PFSK-1 (cell line): ENCODE results near the gene ACADM.

Experiments used
- POLR2AphosphoS5 ChIP-seq: IDR thresholded peaks from 2 replicates; pipeline ENCODE4 v1.6.1; 2012; ENCODE audit warnings: low read depth, mild to moderate bottlenecking, control low read depth, low read length, moderate library complexity
- TF ChIP-seq, protein P1 (sequence below), 2 experiments: IDR thresholded peaks; 2 replicates each; pipeline versions ENCODE4 v1.6.1 to v1.8.0; 2011 to 2012; ENCODE audit warnings: low read depth in 2 of 2, low read length in 2 of 2, control low read depth in 1 of 2, inconsistent platforms in 1 of 2, mild to moderate bottlenecking in 1 of 2, moderate library complexity in 1 of 2; ENCODE audit not compliant: insufficient read depth in 1 of 2

DNA sequence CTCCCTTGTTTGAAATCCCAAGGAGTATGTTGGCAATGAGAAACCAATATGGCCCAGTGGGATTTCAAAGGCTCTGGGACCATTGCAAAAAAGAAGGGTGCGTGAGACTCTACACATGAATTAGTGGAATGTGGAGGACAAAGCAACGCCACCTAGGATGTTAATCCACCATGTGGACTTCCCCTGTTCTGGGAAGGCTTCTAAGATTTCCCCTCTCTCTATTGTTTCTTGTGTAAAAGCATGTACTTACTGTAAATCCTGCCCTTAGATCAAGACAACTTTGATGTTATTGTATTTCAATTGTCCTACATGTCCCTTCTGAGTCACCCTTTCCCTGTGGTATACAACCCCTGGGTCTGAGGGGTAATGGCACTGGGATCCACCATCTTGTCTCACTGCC, 4.7 kb upstream of the ACADM start:
- TF ChIP-seq, protein P1, sequence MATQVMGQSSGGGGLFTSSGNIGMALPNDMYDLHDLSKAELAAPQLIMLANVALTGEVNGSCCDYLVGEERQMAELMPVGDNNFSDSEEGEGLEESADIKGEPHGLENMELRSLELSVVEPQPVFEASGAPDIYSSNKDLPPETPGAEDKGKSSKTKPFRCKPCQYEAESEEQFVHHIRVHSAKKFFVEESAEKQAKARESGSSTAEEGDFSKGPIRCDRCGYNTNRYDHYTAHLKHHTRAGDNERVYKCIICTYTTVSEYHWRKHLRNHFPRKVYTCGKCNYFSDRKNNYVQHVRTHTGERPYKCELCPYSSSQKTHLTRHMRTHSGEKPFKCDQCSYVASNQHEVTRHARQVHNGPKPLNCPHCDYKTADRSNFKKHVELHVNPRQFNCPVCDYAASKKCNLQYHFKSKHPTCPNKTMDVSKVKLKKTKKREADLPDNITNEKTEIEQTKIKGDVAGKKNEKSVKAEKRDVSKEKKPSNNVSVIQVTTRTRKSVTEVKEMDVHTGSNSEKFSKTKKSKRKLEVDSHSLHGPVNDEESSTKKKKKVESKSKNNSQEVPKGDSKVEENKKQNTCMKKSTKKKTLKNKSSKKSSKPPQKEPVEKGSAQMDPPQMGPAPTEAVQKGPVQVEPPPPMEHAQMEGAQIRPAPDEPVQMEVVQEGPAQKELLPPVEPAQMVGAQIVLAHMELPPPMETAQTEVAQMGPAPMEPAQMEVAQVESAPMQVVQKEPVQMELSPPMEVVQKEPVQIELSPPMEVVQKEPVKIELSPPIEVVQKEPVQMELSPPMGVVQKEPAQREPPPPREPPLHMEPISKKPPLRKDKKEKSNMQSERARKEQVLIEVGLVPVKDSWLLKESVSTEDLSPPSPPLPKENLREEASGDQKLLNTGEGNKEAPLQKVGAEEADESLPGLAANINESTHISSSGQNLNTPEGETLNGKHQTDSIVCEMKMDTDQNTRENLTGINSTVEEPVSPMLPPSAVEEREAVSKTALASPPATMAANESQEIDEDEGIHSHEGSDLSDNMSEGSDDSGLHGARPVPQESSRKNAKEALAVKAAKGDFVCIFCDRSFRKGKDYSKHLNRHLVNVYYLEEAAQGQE (IDR thresholded peaks at IDR 0.05; ENCODE audit: insufficient read depth in 1 of 2, low read depth in 2 of 2, low read length in 2 of 2): no peak
- no peak for TF ChIP-seq POLR2AphosphoS5
